Adrenal gland (tissue), 5 donors: ENCODE results near the gene GRXCR1.

ENCODE experiments used
- CTCF ChIP-seq, 6 experiments: fragments of 450-650 bp in 4 of 6; fragments of 200-600 bp in 2 of 6; sonication (generic) in 1 of 6; IDR thresholded peaks; 1 replicate in 5 of 6; 2 replicates in 1 of 6; pipeline versions ENCODE4 v1.5.1 to v1.8.0; 2016 to 2021; ENCODE audit warnings: antibody characterized with exemption in 6 of 6, mild to moderate bottlenecking in 2 of 6, moderate library complexity in 1 of 6
- POLR2A ChIP-seq, 2 donors: fragments of 450-650 bp; IDR thresholded peaks; one replicate each; pipeline ENCODE4 v1.6.1; 2017; ENCODE audit warnings: antibody characterized with exemption in 2 of 2, mild to moderate bottlenecking in 2 of 2, moderate library complexity in 1 of 2
- donor health status: DM: no; HTN: no; CAD: no.

- no peak for TF ChIP-seq CTCF (IDR thresholded peaks at IDR 0.05)
- no peak for TF ChIP-seq POLR2A (IDR thresholded peaks at IDR 0.05)
Observed at GRCh38 chr4:42953321-42953720, 60.8 kb downstream of the GRXCR1 start.
